ENCODE measurements around the gene OPA3. TPM values are rescaled to one million over a fixed set of nuclear protein-coding genes. Genes with fewer than 3 reads are reported as not detected.

The OPA3 gene
- total RNA-seq, 1 donor from 2014 or later = 3.7 TPM

GRCh38 chr19:45587873-45588272 is 3.3 kb upstream of the OPA3 start:
- Histone ChIP-seq H4K20me1 (ENCODE audit: low read depth) (no peaks in the 10 kb centered on the region), H3K4me1 (no peaks in the 10 kb centered on the region), H3K27ac (no peak overlapping the region), H3K9me3 (ENCODE audit: low read depth) (no peaks in the 10 kb centered on the region), H3K36me3 (no peaks in the 10 kb centered on the region), H3K27me3 (peaks cover 33% of the 10 kb centered on the region), H3F3A (ENCODE audit: low read depth) (peaks cover 5% of the 10 kb centered on the region), H3K4me3 (no peak overlapping the region), H3K79me2 (ENCODE audit: low read depth) (peaks cover 11% of the 10 kb centered on the region), H3K4me2 (no peak overlapping the region), H3K9ac (no peak overlapping the region), H2AFZ (replicated peaks) (no peak overlapping the region)
- H3K27ac Mint-ChIP-seq = no peak overlapping the region
- no peak for TF ChIP-seq EZH2phosphoT487 (IDR thresholded peaks at IDR 0.05)
- TF ChIP-seq CTCF (IDR thresholded peaks at IDR 0.05) = no peak
- no peak for TF ChIP-seq EZH2 (IDR thresholded peaks at IDR 0.05)
- H3K4me1 Mint-ChIP-seq = peaks cover 7% of the 10 kb centered on the region
- H3K9me3 Mint-ChIP-seq = no peaks in the 10 kb centered on the region
- DNase-seq (ENCODE audit: low spot score) = no peak
- no peak overlapping the region for H3K4me3 Mint-ChIP-seq
- H3K36me3 Mint-ChIP-seq = no peaks in the 10 kb centered on the region
- peaks cover 10% of the 10 kb centered on the region for H3K27me3 Mint-ChIP-seq (ENCODE audit: insufficient read depth, low read depth)

- Histone ChIP-seq H3K4me3 (peak overlapping the region; percentile 77), H3K9ac (no peak overlapping the region), H2AFZ (replicated peaks) (peak overlapping the region; percentile 89), H3F3A (ENCODE audit: low read depth) (peaks cover 5% of the 10 kb centered on the region), H3K27ac (no peak overlapping the region), H3K4me2 (peak overlapping the region; percentile 74), H3K36me3 (no peaks in the 10 kb centered on the region), H3K79me2 (ENCODE audit: low read depth) (peaks cover 22% of the 10 kb centered on the region), H3K27me3 (peaks cover 6% of the 10 kb centered on the region), H3K9me3 (ENCODE audit: low read depth) (no peaks in the 10 kb centered on the region), H4K20me1 (ENCODE audit: low read depth) (no peaks in the 10 kb centered on the region), H3K4me1 (no peaks in the 10 kb centered on the region)
- Mint-ChIP-seq H3K27me3 (ENCODE audit: insufficient read depth, low read depth) (peaks cover 5% of the 10 kb centered on the region), H3K27ac (peak overlapping the region; percentile 97), H3K9me3 (no peaks in the 10 kb centered on the region), H3K36me3 (peaks cover 2% of the 10 kb centered on the region), H3K4me1 (peaks cover 12% of the 10 kb centered on the region), H3K4me3 (peak overlapping the region; percentile 94)
- no peak for DNase-seq (ENCODE audit: low spot score)
- no peak for TF ChIP-seq EZH2phosphoT487 (IDR thresholded peaks at IDR 0.05)
- no peak for TF ChIP-seq CTCF (IDR thresholded peaks at IDR 0.05)
- no peak for TF ChIP-seq EZH2 (IDR thresholded peaks at IDR 0.05)
Measured at GRCh38 chr19:45585158-45585577, 566 bp upstream of the OPA3 start.

DNA sequence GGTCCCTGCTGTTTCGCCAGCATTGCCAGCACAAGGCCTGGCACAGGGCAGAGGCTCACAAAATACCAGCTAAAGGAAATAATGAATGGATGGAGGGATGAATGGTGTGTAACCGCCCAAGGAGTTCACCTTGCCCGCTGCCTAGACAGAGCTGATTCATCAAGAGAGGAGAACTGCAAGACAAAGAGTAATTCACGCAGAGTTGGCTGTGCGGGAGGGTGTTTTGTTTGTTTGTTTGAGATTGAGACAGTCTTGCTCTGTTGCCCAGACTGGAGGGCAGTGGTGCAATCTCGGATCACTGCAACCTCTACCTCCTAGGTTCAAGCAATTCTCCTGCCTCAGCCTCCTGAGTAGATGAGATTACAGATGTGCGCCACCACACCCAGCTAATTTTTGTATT is 3.0 kb downstream of the OPA3 start:
- Histone ChIP-seq H3K9ac (no peak overlapping the region), H3K4me3 (no peak overlapping the region), H3K27ac (no peak overlapping the region), H3K79me2 (ENCODE audit: low read depth) (peaks cover 34% of the 10 kb centered on the region), H2AFZ (replicated peaks) (no peak overlapping the region), H3F3A (ENCODE audit: low read depth) (peaks cover 5% of the 10 kb centered on the region), H4K20me1 (ENCODE audit: low read depth) (no peaks in the 10 kb centered on the region), H3K9me3 (ENCODE audit: low read depth) (no peaks in the 10 kb centered on the region), H3K27me3 (no peaks in the 10 kb centered on the region), H3K36me3 (no peaks in the 10 kb centered on the region), H3K4me2 (no peak overlapping the region), H3K4me1 (peaks cover 6% of the 10 kb centered on the region)
- Mint-ChIP-seq H3K36me3 (peaks cover 2% of the 10 kb centered on the region), H3K27ac (peak overlapping the region; percentile 17), H3K9me3 (no peaks in the 10 kb centered on the region), H3K4me1 (peaks cover 20% of the 10 kb centered on the region), H3K4me3 (peak overlapping the region; percentile 64), H3K27me3 (ENCODE audit: insufficient read depth, low read depth) (peaks cover 3% of the 10 kb centered on the region)
- DNase-seq (ENCODE audit: low spot score) = no peak
- TF ChIP-seq CTCF (IDR thresholded peaks at IDR 0.05) = no peak
- TF ChIP-seq EZH2phosphoT487 (IDR thresholded peaks at IDR 0.05) = no peak
- no peak for TF ChIP-seq EZH2 (IDR thresholded peaks at IDR 0.05)
